HEK293 (cell line): ENCODE measurements around the gene HEXIM1.

Experiments
- CTCF ChIA-PET: fragments of 350-600 bp; formaldehyde crosslinking; extraction: SDS; loops from one replicate; lab custom pipeline; 2021; ENCODE audit warnings: antibody characterized with exemption; lab: Yijun Ruan, JAX
- POLR2A ChIA-PET: fragments of 300-600 bp; formaldehyde crosslinking; extraction: SDS; loops from one replicate; lab custom pipeline; 2020; ENCODE audit warnings: antibody characterized with exemption, inconsistent platforms; lab: Yijun Ruan, JAX
- H3K27ac ChIP-seq: fragments of 200-500 bp; sonication (Bioruptor generic); 2 replicates; pipeline ENCODE4 v1.5.1; 2014; ENCODE audit warnings: low read depth, low read length, control low read depth, inconsistent platforms; ENCODE audit errors: extremely low read depth
- H3K36me3 ChIP-seq, 2 experiments: fragments of 200-500 bp in 1 of 2; sonication (Bioruptor generic) in 1 of 2; 1 replicate in 1 of 2; 2 replicates in 1 of 2; pipeline ENCODE4 v1.5.1; 2014 to 2017; ENCODE audit warnings: inconsistent platforms in 2 of 2, low read length in 2 of 2; ENCODE audit not compliant: control insufficient read depth in 2 of 2, insufficient read depth in 1 of 2
- H3K4me1 ChIP-seq: fragments of 200-500 bp; sonication (Bioruptor generic); 2 replicates; pipeline ENCODE4 v1.5.1; 2014; ENCODE audit warnings: mild to moderate bottlenecking, low read length, inconsistent platforms; ENCODE audit not compliant: control insufficient read depth, insufficient read depth
- H3K4me3 ChIP-seq: 2 replicates; pipeline ENCODE4 v1.5.1; 2011; ENCODE audit warnings: low read depth, mild to moderate bottlenecking, control low read depth, low read length, moderate library complexity
- H3K9me3 ChIP-seq: fragments of 200-500 bp; sonication (Bioruptor generic); 2 replicates; pipeline ENCODE4 v1.5.1; 2014; ENCODE audit warnings: low read depth, low read length, inconsistent platforms; ENCODE audit not compliant: control insufficient read depth, insufficient read depth
- KLF7 ChIP-seq: fragments of 450-650 bp; formaldehyde crosslinking; IDR thresholded peaks from 2 replicates; pipeline ENCODE4 v1.5.1; 2016; ENCODE audit warnings: missing biosample characterization, missing genetic modification characterization, borderline replicate concordance
- ZBTB8A ChIP-seq: fragments of 450-650 bp; formaldehyde crosslinking; IDR thresholded peaks from 2 replicates; pipeline ENCODE4 v1.5.1; 2016; ENCODE audit warnings: missing biosample characterization, missing genetic modification characterization
- ZFHX2 ChIP-seq: fragments of 450-650 bp; formaldehyde crosslinking; conservative IDR thresholded peaks from 2 replicates; pipeline ENCODE4 v1.5.1; 2016; ENCODE audit warnings: missing biosample characterization, missing genetic modification characterization
- ZNF624 ChIP-seq: fragments of 450-650 bp; formaldehyde crosslinking; IDR thresholded peaks from 2 replicates; pipeline ENCODE4 v1.5.1; 2017; ENCODE audit warnings: missing biosample characterization, missing genetic modification characterization
- ZNF843 ChIP-seq: fragments of 450-650 bp; formaldehyde crosslinking; IDR thresholded peaks from 2 replicates; pipeline ENCODE4 v1.5.1; 2016; ENCODE audit warnings: missing biosample characterization, missing genetic modification characterization
- TF ChIP-seq, protein P1 (sequence below): fragments of 450-650 bp; formaldehyde crosslinking; IDR thresholded peaks from 2 replicates; pipeline ENCODE4 v1.5.1; 2016; ENCODE audit warnings: missing biosample characterization, missing genetic modification characterization
- TF ChIP-seq, protein P2 (sequence below): fragments of 450-650 bp; formaldehyde crosslinking; IDR thresholded peaks from 2 replicates; pipeline ENCODE4 v1.5.1; 2016; ENCODE audit warnings: missing biosample characterization, missing genetic modification characterization
- TF ChIP-seq, protein P3 (sequence below): fragments of 450-650 bp; formaldehyde crosslinking; IDR thresholded peaks from 2 replicates; pipeline ENCODE4 v1.5.1; 2016; ENCODE audit warnings: missing biosample characterization, missing genetic modification characterization
- TF ChIP-seq, protein P4 (sequence below): fragments of 450-650 bp; formaldehyde crosslinking; IDR thresholded peaks from 2 replicates; pipeline ENCODE4 v1.5.1; 2016; ENCODE audit warnings: missing biosample characterization, missing genetic modification characterization
- TF ChIP-seq, protein P5 (sequence below): fragments of 450-650 bp; formaldehyde crosslinking; IDR thresholded peaks from 2 replicates; pipeline ENCODE4 v1.5.1; 2017; ENCODE audit warnings: missing biosample characterization, missing genetic modification characterization

Gene HEXIM1

DNA sequence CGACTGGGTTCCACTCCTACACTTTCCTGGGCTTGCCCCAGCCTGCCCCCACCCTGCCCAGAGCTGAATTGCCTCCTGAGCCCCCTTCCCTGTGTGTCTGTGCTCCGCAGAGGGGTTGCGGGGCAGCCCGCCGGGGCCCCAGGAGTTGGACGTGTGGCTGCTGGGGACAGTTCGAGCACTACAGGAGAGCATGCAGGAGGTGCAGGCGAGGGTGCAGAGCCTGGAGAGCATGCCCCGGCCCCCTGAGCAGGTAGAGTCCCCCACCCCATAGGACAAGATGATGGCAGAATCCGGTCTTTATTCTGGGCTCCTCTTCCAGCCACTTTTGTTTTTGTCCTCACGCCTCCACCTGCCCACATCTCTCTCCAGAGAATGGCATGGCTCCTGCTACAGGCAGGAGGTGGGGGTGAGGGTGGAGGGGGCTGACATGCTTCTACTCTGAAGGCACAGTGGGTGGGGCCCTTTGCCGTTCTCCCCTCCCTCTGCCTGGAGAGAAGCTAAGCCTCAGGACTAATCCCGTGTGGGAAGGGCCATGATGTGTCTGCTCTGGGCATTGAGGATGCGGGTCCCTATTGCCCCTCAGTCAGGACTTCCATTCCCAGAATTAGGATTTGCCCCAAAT is 9.3 kb upstream of the HEXIM1 start (continued):
- TF ChIP-seq ZFHX2 (tag by site-specific recombination): peak; percentile 92
- TF ChIP-seq, protein P1, sequence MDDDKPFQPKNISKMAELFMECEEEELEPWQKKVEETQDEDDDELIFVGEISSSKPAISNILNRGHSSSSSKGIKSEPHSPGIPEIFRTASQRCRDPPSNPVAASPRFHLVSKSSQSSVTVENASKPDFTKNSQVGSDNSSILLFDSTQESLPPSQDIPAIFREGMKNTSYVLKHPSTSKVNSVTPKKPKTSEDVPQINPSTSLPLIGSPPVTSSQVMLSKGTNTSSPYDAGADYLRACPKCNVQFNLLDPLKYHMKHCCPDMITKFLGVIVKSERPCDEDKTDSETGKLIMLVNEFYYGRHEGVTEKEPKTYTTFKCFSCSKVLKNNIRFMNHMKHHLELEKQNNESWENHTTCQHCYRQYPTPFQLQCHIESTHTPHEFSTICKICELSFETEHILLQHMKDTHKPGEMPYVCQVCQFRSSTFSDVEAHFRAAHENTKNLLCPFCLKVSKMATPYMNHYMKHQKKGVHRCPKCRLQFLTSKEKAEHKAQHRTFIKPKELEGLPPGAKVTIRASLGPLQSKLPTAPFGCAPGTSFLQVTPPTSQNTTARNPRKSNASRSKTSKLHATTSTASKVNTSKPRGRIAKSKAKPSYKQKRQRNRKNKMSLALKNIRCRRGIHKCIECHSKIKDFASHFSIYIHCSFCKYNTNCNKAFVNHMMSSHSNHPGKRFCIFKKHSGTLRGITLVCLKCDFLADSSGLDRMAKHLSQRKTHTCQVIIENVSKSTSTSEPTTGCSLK (tag by site-specific recombination): no peak

DNA sequence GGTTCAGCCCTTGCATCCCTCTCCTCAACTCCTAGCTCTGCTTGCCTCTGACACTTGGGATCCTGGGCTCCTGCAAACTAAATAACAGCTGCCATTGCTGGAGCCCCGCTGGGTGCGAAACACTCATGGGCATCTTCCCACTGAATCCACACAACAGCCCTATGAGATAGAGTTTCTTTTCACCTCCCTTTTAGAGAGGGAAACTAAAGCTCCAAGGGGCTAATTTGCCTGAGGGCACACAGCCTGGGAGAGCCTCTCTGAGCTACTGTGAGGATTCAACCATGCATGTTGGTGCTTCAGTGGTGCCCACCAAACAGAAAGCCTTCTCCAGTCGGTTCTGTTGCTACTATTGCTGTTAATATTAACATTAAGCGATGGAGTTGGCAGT is 8.7 kb upstream of the HEXIM1 start:
- Histone ChIP-seq H3K27ac (no peak overlapping the region), H3K9me3 (no peaks in the 10 kb centered on the region), H3K36me3 (peaks cover 0 to 22% of the 10 kb centered on the region in 2 experiments; a peak in 1 of 3 replicates), H3K4me1 (peaks cover 7% of the 10 kb centered on the region; the same call in 1 of the 2 replicates), H3K4me3 (no peak overlapping the region)
- TF ChIP-seq ZBTB8A: 0 out of 2 replicates have a peak, but pooled peaks have one; percentile 16
- TF ChIP-seq, protein P2, sequence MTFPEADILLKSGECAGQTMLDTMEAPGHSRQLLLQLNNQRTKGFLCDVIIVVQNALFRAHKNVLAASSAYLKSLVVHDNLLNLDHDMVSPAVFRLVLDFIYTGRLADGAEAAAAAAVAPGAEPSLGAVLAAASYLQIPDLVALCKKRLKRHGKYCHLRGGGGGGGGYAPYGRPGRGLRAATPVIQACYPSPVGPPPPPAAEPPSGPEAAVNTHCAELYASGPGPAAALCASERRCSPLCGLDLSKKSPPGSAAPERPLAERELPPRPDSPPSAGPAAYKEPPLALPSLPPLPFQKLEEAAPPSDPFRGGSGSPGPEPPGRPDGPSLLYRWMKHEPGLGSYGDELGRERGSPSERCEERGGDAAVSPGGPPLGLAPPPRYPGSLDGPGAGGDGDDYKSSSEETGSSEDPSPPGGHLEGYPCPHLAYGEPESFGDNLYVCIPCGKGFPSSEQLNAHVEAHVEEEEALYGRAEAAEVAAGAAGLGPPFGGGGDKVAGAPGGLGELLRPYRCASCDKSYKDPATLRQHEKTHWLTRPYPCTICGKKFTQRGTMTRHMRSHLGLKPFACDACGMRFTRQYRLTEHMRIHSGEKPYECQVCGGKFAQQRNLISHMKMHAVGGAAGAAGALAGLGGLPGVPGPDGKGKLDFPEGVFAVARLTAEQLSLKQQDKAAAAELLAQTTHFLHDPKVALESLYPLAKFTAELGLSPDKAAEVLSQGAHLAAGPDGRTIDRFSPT (tag by site-specific recombination): no peak
- TF ChIP-seq, protein P3, sequence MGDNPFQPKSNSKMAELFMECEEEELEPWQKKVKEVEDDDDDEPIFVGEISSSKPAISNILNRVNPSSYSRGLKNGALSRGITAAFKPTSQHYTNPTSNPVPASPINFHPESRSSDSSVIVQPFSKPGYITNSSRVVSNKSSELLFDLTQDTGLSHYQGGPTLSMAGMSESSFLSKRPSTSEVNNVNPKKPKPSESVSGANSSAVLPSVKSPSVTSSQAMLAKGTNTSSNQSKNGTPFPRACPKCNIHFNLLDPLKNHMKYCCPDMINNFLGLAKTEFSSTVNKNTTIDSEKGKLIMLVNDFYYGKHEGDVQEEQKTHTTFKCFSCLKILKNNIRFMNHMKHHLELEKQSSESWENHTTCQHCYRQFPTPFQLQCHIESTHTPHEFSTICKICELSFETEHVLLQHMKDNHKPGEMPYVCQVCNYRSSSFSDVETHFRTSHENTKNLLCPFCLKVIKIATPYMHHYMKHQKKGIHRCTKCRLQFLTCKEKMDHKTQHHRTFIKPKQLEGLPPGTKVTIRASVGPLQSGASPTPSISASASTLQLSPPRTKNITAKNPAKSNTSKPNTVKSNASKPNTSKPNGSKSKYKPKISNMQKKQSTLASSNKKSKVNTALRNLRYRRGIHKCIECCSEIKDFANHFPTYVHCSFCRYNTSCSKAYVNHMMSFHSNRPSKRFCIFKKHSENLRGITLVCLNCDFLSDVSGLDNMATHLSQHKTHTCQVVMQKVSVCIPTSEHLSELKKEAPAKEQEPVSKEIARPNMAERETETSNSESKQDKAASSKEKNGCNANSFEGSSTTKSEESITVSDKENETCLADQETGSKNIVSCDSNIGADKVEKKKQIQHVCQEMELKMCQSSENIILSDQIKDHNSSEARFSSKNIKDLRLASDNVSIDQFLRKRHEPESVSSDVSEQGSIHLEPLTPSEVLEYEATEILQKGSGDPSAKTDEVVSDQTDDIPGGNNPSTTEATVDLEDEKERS (tag by site-specific recombination): no peak
- ChIA-PET CTCF (interaction anchor here (7.8 to 10.1 kb wide), 2 partner anchors 13 to 58 kb away, joined by 209 to 301 read pairs; partner anchors contain the start of gene HEXIM1), POLR2A (interaction anchor here (7.8 kb wide), 1 partner anchor 10 kb away, joined by 192 read pairs; the partner anchor contains the start of gene HEXIM1)

DNA sequence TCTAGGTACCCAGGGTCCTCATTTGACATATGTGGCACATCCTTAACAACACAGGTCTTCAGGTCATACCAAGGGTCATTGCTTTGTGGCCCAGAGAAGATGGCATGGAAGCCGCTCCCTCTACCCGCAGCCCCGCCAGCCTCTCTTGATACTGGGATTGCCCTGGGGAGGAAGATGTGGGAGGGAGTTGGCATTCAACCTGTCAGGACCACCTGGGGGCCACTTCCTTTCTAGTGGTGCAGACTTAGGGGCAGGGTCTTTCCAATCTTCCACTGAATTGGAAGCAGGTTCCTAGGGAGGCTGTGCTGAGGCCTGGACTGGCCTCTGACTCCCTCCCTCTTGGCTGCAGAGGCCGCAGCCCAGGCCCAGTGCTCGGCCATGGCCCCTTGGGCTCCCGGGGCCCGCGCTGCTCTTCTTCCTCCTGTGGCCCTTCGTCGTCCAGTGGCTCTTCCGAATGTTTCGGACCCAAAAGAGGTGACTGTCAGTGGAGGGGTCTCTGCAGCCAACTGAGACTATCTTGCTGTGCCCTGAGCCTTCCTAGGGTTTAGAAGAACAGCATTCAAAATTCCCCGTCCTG is 5.1 kb upstream of the HEXIM1 start:
- no peak for TF ChIP-seq KLF7 (tag by site-specific recombination)
- no peak for TF ChIP-seq ZNF843
- TF ChIP-seq, protein P4, sequence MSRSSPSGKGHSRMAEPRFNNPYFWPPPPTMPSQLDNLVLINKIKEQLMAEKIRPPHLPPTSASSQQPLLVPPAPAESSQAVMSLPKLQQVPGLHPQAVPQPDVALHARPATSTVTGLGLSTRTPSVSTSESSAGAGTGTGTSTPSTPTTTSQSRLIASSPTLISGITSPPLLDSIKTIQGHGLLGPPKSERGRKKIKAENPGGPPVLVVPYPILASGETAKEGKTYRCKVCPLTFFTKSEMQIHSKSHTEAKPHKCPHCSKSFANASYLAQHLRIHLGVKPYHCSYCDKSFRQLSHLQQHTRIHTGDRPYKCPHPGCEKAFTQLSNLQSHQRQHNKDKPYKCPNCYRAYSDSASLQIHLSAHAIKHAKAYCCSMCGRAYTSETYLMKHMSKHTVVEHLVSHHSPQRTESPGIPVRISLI (tag by site-specific recombination): no peak
- no peak for TF ChIP-seq ZNF624
- TF ChIP-seq, protein P5, sequence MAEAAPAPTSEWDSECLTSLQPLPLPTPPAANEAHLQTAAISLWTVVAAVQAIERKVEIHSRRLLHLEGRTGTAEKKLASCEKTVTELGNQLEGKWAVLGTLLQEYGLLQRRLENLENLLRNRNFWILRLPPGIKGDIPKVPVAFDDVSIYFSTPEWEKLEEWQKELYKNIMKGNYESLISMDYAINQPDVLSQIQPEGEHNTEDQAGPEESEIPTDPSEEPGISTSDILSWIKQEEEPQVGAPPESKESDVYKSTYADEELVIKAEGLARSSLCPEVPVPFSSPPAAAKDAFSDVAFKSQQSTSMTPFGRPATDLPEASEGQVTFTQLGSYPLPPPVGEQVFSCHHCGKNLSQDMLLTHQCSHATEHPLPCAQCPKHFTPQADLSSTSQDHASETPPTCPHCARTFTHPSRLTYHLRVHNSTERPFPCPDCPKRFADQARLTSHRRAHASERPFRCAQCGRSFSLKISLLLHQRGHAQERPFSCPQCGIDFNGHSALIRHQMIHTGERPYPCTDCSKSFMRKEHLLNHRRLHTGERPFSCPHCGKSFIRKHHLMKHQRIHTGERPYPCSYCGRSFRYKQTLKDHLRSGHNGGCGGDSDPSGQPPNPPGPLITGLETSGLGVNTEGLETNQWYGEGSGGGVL: no peak

More for the DNA sequence above, 5.1 kb upstream of the HEXIM1 start:
- ChIA-PET CTCF (interaction anchor here (0.7 to 1.8 kb wide), 2 partner anchors 8 to 433 kb away, joined by 3 to 17 read pairs; partner anchors contain the start of gene ACBD4), POLR2A (interaction anchor here (0.6 to 2.0 kb wide), 4 partner anchors 8 to 123 kb away, joined by 3 to 8 read pairs (median 5); partner anchors contain the start of genes ACBD4 and HEXIM2)
- Histone ChIP-seq H3K4me3 (no peak overlapping the region), H3K9me3 (no peaks in the 10 kb centered on the region), H3K4me1 (peaks cover 4% of the 10 kb centered on the region; the same call in 1 of the 2 replicates), H3K36me3 (peaks cover 0 to 10% of the 10 kb centered on the region in 2 experiments; a peak in 1 of 3 replicates), H3K27ac (no peak overlapping the region)
